H9 (cell line): Measurements from ENCODE around the gene CPLANE1. TPM values are rescaled to one million over a fixed set of nuclear protein-coding genes. Genes with fewer than 3 reads are reported as not detected.
"Not testable (repeated sequence)": the region's sequence is repeated elsewhere in the genome, so short reads cannot be mapped to it uniquely, and the experiment has no call there.

ENCODE experiments used
- DNase-seq: peaks from one replicate; pipeline ENCODE4 v3.0.0-alpha.2; 2017
- H2AFZ ChIP-seq: one replicate; pipeline ENCODE4 v1.6.1; 2013; ENCODE audit warnings: mild to moderate bottlenecking, low read length, control low read depth, moderate library complexity
- H2AK5ac ChIP-seq: 2 replicates; pipeline ENCODE4 v1.6.1; 2013; ENCODE audit warnings: low read length, control low read depth, mixed read lengths; ENCODE audit not compliant: insufficient read length
- H2BK120ac ChIP-seq: one replicate; pipeline ENCODE4 v1.6.1; 2013; ENCODE audit warnings: low read depth, mild to moderate bottlenecking, low read length, control low read depth, inconsistent platforms; ENCODE audit not compliant: poor library complexity, severe bottlenecking
- H2BK12ac ChIP-seq: 2 replicates; pipeline ENCODE4 v1.6.1; 2013; ENCODE audit warnings: low read length, control low read depth, mixed read lengths, low read depth; ENCODE audit not compliant: insufficient read length
- H2BK15ac ChIP-seq: 2 replicates; pipeline ENCODE4 v1.6.1; 2013; ENCODE audit warnings: low read depth, low read length, control low read depth
- H2BK20ac ChIP-seq: one replicate; pipeline ENCODE4 v1.6.1; 2013; ENCODE audit warnings: low read depth, mild to moderate bottlenecking, low read length, control low read depth, inconsistent platforms; ENCODE audit not compliant: poor library complexity, severe bottlenecking
- H2BK5ac ChIP-seq: 2 replicates; pipeline ENCODE4 v1.6.1; 2013; ENCODE audit warnings: low read length, control low read depth, mixed read lengths; ENCODE audit not compliant: insufficient read length
- H3K14ac ChIP-seq: 2 replicates; pipeline ENCODE4 v1.6.1; 2013; ENCODE audit warnings: low read length, control low read depth; ENCODE audit not compliant: insufficient read depth
- H3K18ac ChIP-seq: 2 replicates; pipeline ENCODE4 v1.6.1; 2013; ENCODE audit warnings: low read depth, mild to moderate bottlenecking, mixed read lengths, low read length, control low read depth; ENCODE audit not compliant: insufficient read length
- H3K23ac ChIP-seq: 2 replicates; pipeline ENCODE4 v1.6.1; 2013; ENCODE audit warnings: low read length, control low read depth, mixed read lengths, low read depth; ENCODE audit not compliant: insufficient read length
- H3K23me2 ChIP-seq: 2 replicates; pipeline ENCODE4 v1.6.1; 2013; ENCODE audit warnings: low read depth, mild to moderate bottlenecking, mixed read lengths, low read length, control low read depth; ENCODE audit not compliant: insufficient read length, poor library complexity, severe bottlenecking
- H3K27ac ChIP-seq: 2 replicates; pipeline ENCODE4 v1.5.1; 2013; ENCODE audit warnings: low read length, control low read depth, mixed read lengths, low read depth; ENCODE audit not compliant: insufficient read length
- H3K27me3 ChIP-seq: 2 replicates; pipeline ENCODE4 v1.6.1; 2013; ENCODE audit warnings: low read length, control low read depth, inconsistent platforms; ENCODE audit not compliant: insufficient read depth
- H3K4ac ChIP-seq: 2 replicates; pipeline ENCODE4 v1.6.1; 2013; ENCODE audit warnings: low read depth, mild to moderate bottlenecking, control low read depth, inconsistent platforms, low read length, moderate library complexity
- H3K4me1 ChIP-seq: 2 replicates; pipeline ENCODE4 v1.6.1; 2013; ENCODE audit warnings: low read length, control low read depth, inconsistent platforms; ENCODE audit not compliant: insufficient read depth
- H3K4me2 ChIP-seq: 2 replicates; pipeline ENCODE4 v1.6.1; 2013; ENCODE audit warnings: low read length, control low read depth, mixed read lengths; ENCODE audit not compliant: insufficient read length, insufficient read depth
- H3K56ac ChIP-seq: 2 replicates; pipeline ENCODE4 v1.6.1; 2013; ENCODE audit warnings: low read depth, mild to moderate bottlenecking, mixed read lengths, low read length, control low read depth; ENCODE audit not compliant: insufficient read length
- H3K79me1 ChIP-seq: 2 replicates; pipeline ENCODE4 v1.6.1; 2013; ENCODE audit warnings: low read depth, mild to moderate bottlenecking, moderate library complexity, low read length, control low read depth, inconsistent platforms; ENCODE audit not compliant: insufficient read depth, poor library complexity, severe bottlenecking
- H3K79me2 ChIP-seq: 2 replicates; pipeline ENCODE4 v1.6.1; 2013; ENCODE audit warnings: low read length, control low read depth, inconsistent platforms; ENCODE audit not compliant: insufficient read depth
- H3K9ac ChIP-seq: 2 replicates; pipeline ENCODE4 v1.6.1; 2013; ENCODE audit warnings: low read length, control low read depth, mixed read lengths; ENCODE audit not compliant: insufficient read length; ENCODE audit errors: extremely low read depth
- H3K9me3 ChIP-seq: one replicate; pipeline ENCODE4 v1.6.1; 2013; ENCODE audit warnings: low read depth, low read length, inconsistent platforms; ENCODE audit not compliant: control insufficient read depth
- H3T11ph ChIP-seq: one replicate; pipeline ENCODE4 v1.6.1; 2013; ENCODE audit warnings: mild to moderate bottlenecking, low read length, control low read depth, inconsistent platforms
- H4K20me1 ChIP-seq: one replicate; pipeline ENCODE4 v1.6.1; 2013; ENCODE audit not compliant: control insufficient read depth, insufficient read length, insufficient read depth
- H4K5ac ChIP-seq: 2 replicates; pipeline ENCODE4 v1.6.1; 2013; ENCODE audit warnings: low read depth, mild to moderate bottlenecking, mixed read lengths, low read length, control low read depth; ENCODE audit not compliant: insufficient read length
- H4K8ac ChIP-seq: replicated peaks from 2 replicates; pipeline ENCODE4 v1.6.1; 2013; ENCODE audit warnings: low read length, control low read depth, mixed read lengths, low read depth; ENCODE audit not compliant: insufficient read length
- H4K91ac ChIP-seq: 2 replicates; pipeline ENCODE4 v1.6.1; 2013; ENCODE audit warnings: low read depth, mild to moderate bottlenecking, moderate library complexity, mixed read lengths, low read length, control low read depth; ENCODE audit not compliant: insufficient read length
- H3K27ac Mint-ChIP-seq, 3 experiments: 2 replicates in 2 of 3; 3 replicates in 1 of 3; pipeline ENCODE4 v1.8.0; 2020 to 2021; ENCODE audit warnings: mixed read lengths in 3 of 3, mild to moderate bottlenecking in 1 of 3, moderate library complexity in 1 of 3
- H3K27me3 Mint-ChIP-seq: 2 replicates; pipeline ENCODE4 v1.8.0; 2021; ENCODE audit warnings: low read depth, mild to moderate bottlenecking, moderate library complexity, mixed read lengths
- H3K36me3 Mint-ChIP-seq, 3 experiments: 2 replicates in 2 of 3; 3 replicates in 1 of 3; pipeline ENCODE4 v1.8.0; 2020 to 2021; ENCODE audit warnings: low read depth in 3 of 3, mixed read lengths in 3 of 3; ENCODE audit not compliant: insufficient read depth in 1 of 3
- H3K4me1 Mint-ChIP-seq, 2 experiments: 2 replicates each; pipeline ENCODE4 v1.8.0; 2020; ENCODE audit warnings: mixed read lengths in 2 of 2
- H3K4me3 Mint-ChIP-seq, 2 experiments: 2 replicates in 1 of 2; 3 replicates in 1 of 2; pipeline ENCODE4 v1.8.0; 2020 to 2021; ENCODE audit warnings: mild to moderate bottlenecking in 2 of 2, mixed read lengths in 2 of 2, moderate library complexity in 1 of 2
- H3K9me3 Mint-ChIP-seq, 2 experiments: 2 replicates in 1 of 2; 3 replicates in 1 of 2; pipeline ENCODE4 v1.8.0; 2020; ENCODE audit warnings: mild to moderate bottlenecking in 2 of 2, mixed read lengths in 2 of 2, moderate library complexity in 1 of 2
- WGBS: extraction: QIAGEN DNeasy Blood & Tissue Kit; methylation state at CpG from one replicate; pipeline ENCODE4 v1.1.7; 2013; ENCODE audit warnings: missing lambda C conversion rate, low lambda C conversion rate, mixed read lengths; ENCODE audit not compliant: insufficient read length; ENCODE audit errors: extremely low coverage; 5-methylcytosine and 5-hydroxymethylcytosine counted together
- total RNA-seq: library from RNA; stranded (reverse); gene quantifications from 2 replicates; pipeline ENCODE4 v1.2.1, GENCODE V29; 2021

CPLANE1 gene
- total RNA-seq, 1 experiment from 2014 or later, result 11.6 TPM

DNA sequence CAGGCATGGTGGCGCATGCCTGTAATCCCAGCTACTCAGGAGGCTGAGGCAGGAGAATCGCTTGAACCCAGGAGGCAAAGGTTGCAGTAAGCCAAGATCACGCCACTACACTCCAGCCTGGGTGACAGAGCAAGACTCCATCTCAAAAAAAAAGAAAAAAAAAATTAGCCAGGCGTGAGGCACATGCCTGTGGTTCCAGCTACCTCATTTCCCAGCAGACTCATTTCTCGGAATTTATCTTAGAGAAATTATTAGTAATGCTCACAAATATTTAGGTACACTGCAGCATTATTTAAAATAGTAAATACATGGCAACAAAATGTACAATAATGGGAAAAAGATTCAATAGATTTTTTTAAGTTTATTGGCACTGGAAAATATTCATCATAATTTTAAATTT lies 29.8 kb downstream of the CPLANE1 start:
- H3K36me3 Mint-ChIP-seq, H2AK5ac ChIP-seq, H2BK15ac ChIP-seq, H3K79me1 ChIP-seq, H4K20me1 ChIP-seq, H3K4me1 Mint-ChIP-seq, H4K91ac ChIP-seq, H3K4me2 ChIP-seq, H3K14ac ChIP-seq, H3K18ac ChIP-seq, H3K23ac ChIP-seq, H4K8ac ChIP-seq, H3K4me3 Mint-ChIP-seq, H3K27ac Mint-ChIP-seq, H3K27me3 ChIP-seq, H4K5ac ChIP-seq, H3T11ph ChIP-seq, H3K79me2 ChIP-seq, H2BK20ac ChIP-seq, H3K27me3 Mint-ChIP-seq, H2AFZ ChIP-seq, H2BK5ac ChIP-seq, H3K9ac ChIP-seq, H3K4ac ChIP-seq, H2BK12ac ChIP-seq, H3K4me1 ChIP-seq, DNase-seq, H3K23me2 ChIP-seq, H3K9me3 ChIP-seq, H2BK120ac ChIP-seq, H3K27ac ChIP-seq, H3K9me3 Mint-ChIP-seq, H3K56ac ChIP-seq: not testable (repeated sequence)
- WGBS, result no CpG with 5 or more reads among the region's 5 CpGs
